ENCODE data around the gene NDUFA13.

NDUFA13 gene

DNA sequence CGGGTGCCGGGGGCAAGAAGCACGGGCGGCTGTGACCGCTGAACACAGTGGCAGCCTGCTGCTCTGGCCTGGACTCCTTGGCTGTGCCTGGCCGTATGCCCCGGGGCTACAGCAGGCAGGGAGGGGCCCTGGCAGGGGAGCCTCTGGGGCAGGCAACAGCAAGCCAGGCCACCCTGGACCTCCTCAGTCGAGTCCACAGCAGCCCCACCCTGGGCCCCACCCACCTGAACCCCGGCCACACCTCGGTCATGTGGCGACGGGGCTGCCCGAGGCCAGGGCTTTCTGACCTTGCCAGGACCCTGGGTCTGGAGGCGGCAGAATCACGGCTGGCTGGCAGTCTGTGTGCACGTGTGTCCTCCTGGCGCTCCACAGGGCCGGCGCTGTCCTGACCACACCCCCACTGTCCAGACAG, 30.7 kb downstream of the NDUFA13 start:
- WGBS (ENCODE audit: extremely low coverage, insufficient coverage, insufficient read length): no CpG with 5 or more reads among the region's 19 CpGs
- Histone ChIP-seq H4K12ac (ENCODE audit: low read depth, low read length) (no peak overlapping the region), H4K8ac (ENCODE audit: low read depth, low read length) (no peak overlapping the region), H2BK12ac (ENCODE audit: low read length) (no peak overlapping the region), H3K9ac (ENCODE audit: low read length) (no peak overlapping the region), H2BK120ac (ENCODE audit: insufficient read depth, low read length, poor library complexity) (no peak overlapping the region), H3K4ac (ENCODE audit: low read depth, low read length) (no peak overlapping the region), H3K27ac (ENCODE audit: low read depth, low read length) (no peak overlapping the region), H2AFZ (ENCODE audit: insufficient read depth, low read length, poor library complexity) (no peak overlapping the region), H3K18ac (ENCODE audit: low read length) (no peak overlapping the region), H3K27me3 (ENCODE audit: insufficient read depth, low read length) (no peaks in the 10 kb centered on the region), H3K23ac (ENCODE audit: low read length) (no peak overlapping the region), H3K14ac (ENCODE audit: low read length) (no peak overlapping the region), H3K9me3 (ENCODE audit: insufficient read depth, low read depth, low read length) (peaks cover 5% of the 10 kb centered on the region), H3K4me3 (ENCODE audit: low read depth, low read length) (no peak overlapping the region), H4K91ac (ENCODE audit: low read depth, low read length) (no peak overlapping the region), H3K79me1 (ENCODE audit: low read length) (no peaks in the 10 kb centered on the region), H3K79me2 (ENCODE audit: control insufficient read depth, insufficient read depth, low read length, poor library complexity) (no peaks in the 10 kb centered on the region), H2BK5ac (ENCODE audit: low read depth, low read length, poor library complexity) (no peak overlapping the region), H3K4me2 (ENCODE audit: low read length) (no peak overlapping the region), H2AK5ac (ENCODE audit: low read length) (no peak overlapping the region), H3K36me3 (ENCODE audit: control insufficient read depth in 1 of 2, insufficient read depth in 2 of 2, low read length in 2 of 2) (peaks cover 3 to 6% of the 10 kb centered on the region in 2 experiments), H3K4me1 (ENCODE audit: control insufficient read depth in 1 of 2, insufficient read depth in 2 of 2, low read length in 2 of 2) (peaks cover 6 to 10% of the 10 kb centered on the region in 2 experiments)
- DNase-seq: peak in 1 of 2 donors; percentile 55

DNA sequence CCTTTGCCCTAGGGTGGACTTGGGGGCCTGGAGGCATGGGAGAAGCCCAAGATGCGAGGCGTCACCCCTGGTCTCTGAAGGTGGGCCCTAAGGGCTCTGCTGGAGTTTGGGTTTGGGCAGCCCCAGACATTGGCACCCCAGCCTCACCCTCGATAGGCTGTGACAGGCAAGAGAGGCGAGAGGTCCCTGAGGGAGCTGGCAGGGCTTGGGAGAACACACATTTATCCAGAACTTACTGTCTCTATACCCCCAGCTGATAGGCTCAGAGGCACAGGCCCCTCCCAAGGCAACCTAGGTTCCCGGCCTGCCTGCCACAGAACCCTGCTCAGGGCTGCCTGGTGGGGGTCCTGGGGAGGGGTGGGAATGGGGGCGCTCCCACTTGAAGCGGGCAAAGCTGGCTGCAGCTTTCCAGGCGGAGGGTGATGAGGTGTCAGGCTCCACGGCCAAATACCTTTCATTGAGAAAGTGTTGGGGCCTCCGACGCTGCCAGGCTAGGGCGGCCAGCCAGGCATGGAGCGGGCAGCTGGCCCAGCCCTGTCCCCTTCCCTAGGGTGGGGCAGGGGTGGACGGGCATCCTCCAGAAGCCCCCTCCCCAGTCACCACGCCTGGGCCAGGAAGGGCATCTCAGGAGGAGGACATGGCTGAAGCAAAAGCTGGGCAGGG, 31.8 kb downstream of the NDUFA13 start:
- no CpG with 5 or more reads among the region's 15 CpGs for WGBS (ENCODE audit: extremely low coverage, insufficient coverage, insufficient read length)
- Histone ChIP-seq H3K79me1 (ENCODE audit: low read length) (no peaks in the 10 kb centered on the region), H3K4me3 (ENCODE audit: low read depth, low read length) (no peak overlapping the region)

DNA sequence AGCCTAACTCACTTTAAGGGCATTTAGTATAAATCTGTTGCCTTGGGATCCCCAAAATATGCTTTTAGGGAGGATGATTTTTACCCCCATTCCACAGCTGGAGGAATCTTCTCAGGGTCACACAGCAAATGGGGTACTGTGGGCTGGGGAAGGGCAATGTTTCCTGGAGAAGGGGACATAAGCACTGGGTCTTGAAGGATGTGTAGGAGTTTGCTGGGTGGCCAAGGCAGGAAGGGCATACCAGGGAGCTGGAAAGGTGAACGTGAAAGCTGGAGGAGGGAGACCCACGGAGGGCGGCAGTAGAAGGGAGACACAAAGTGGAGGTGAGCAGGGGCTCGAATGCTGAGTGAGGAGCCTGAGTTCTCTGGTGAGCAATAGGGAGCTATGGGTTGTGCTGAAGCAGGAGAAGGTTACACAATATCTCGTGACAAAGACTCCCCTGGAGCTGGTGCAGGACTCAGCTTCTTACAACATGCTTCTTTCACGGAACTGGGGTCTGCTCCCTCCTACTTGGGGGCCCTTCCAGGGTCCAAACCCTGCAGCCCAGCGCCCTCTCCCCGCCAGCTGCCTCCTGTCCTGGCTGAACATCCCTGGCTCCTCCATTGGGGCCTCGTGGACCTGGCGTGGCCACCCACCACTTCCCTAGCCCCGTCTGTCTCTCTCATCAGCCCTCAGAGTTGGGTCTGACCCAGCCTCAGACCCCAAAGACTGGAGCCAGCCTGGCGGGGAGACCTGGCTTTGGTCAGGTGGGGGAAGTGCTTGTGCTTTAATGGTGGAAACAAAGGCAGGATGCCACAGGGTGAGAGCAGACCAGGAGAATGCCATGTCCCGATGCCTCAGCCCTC, 33.1 kb downstream of the NDUFA13 start:
- H4K8ac ChIP-seq (ENCODE audit: low read depth, low read length): no peak overlapping the region
- no peaks in the 10 kb centered on the region for H3K79me2 ChIP-seq (ENCODE audit: control insufficient read depth, insufficient read depth, low read length, poor library complexity)
- H2AK5ac ChIP-seq (ENCODE audit: low read length): no peak overlapping the region
- no peak overlapping the region for H4K12ac ChIP-seq (ENCODE audit: low read depth, low read length)
- H2BK120ac ChIP-seq (ENCODE audit: insufficient read depth, low read length, poor library complexity): no peak overlapping the region
- H2BK12ac ChIP-seq (ENCODE audit: low read length): no peak overlapping the region
- H3K23ac ChIP-seq (ENCODE audit: low read length): no peak overlapping the region
- no peak overlapping the region for H3K27ac ChIP-seq (ENCODE audit: low read depth, low read length)
- no peak overlapping the region for H4K91ac ChIP-seq (ENCODE audit: low read depth, low read length)
- no CpG with 5 or more reads among the region's 13 CpGs for WGBS (ENCODE audit: extremely low coverage, insufficient coverage, insufficient read length)
- H3K4me1 ChIP-seq (ENCODE audit: control insufficient read depth in 1 of 2, insufficient read depth in 2 of 2, low read length in 2 of 2): peaks cover 6 to 10% of the 10 kb centered on the region in 2 experiments
- H3K79me1 ChIP-seq (ENCODE audit: low read length): no peaks in the 10 kb centered on the region
- H3K14ac ChIP-seq (ENCODE audit: low read length): no peak overlapping the region
- peaks cover 1 to 3% of the 10 kb centered on the region in 2 experiments for H3K36me3 ChIP-seq (ENCODE audit: control insufficient read depth in 1 of 2, insufficient read depth in 2 of 2, low read length in 2 of 2)
- peaks cover 5% of the 10 kb centered on the region for H3K9me3 ChIP-seq (ENCODE audit: insufficient read depth, low read depth, low read length)
- no peak overlapping the region for H3K18ac ChIP-seq (ENCODE audit: low read length)
- no peaks in the 10 kb centered on the region for H3K27me3 ChIP-seq (ENCODE audit: insufficient read depth, low read length)
- no peak overlapping the region for H3K9ac ChIP-seq (ENCODE audit: low read length)
- no peak overlapping the region for H3K4ac ChIP-seq (ENCODE audit: low read depth, low read length)
- no peak overlapping the region for H3K4me2 ChIP-seq (ENCODE audit: low read length)
- H2BK5ac ChIP-seq (ENCODE audit: low read depth, low read length, poor library complexity): no peak overlapping the region
- no peak overlapping the region for H2AFZ ChIP-seq (ENCODE audit: insufficient read depth, low read length, poor library complexity)
- no peak overlapping the region for H3K4me3 ChIP-seq (ENCODE audit: low read depth, low read length)
- no peak for DNase-seq

More for the DNA sequence above, 31.8 kb downstream of the NDUFA13 start:
- no peak overlapping the region for H2AK5ac ChIP-seq (ENCODE audit: low read length)
- no peak overlapping the region for H4K8ac ChIP-seq (ENCODE audit: low read depth, low read length)
- H4K12ac ChIP-seq (ENCODE audit: low read depth, low read length): no peak overlapping the region
- H3K79me2 ChIP-seq (ENCODE audit: control insufficient read depth, insufficient read depth, low read length, poor library complexity): no peaks in the 10 kb centered on the region
- H3K14ac ChIP-seq (ENCODE audit: low read length): no peak overlapping the region
- H2BK120ac ChIP-seq (ENCODE audit: insufficient read depth, low read length, poor library complexity): no peak overlapping the region
- H3K27me3 ChIP-seq (ENCODE audit: insufficient read depth, low read length): no peaks in the 10 kb centered on the region
- peaks cover 3 to 6% of the 10 kb centered on the region in 2 experiments for H3K36me3 ChIP-seq (ENCODE audit: control insufficient read depth in 1 of 2, insufficient read depth in 2 of 2, low read length in 2 of 2)
- peaks cover 6 to 10% of the 10 kb centered on the region in 2 experiments for H3K4me1 ChIP-seq (ENCODE audit: control insufficient read depth in 1 of 2, insufficient read depth in 2 of 2, low read length in 2 of 2)
- H3K18ac ChIP-seq (ENCODE audit: low read length): no peak overlapping the region
- no peak overlapping the region for H3K9ac ChIP-seq (ENCODE audit: low read length)
- peaks cover 5% of the 10 kb centered on the region for H3K9me3 ChIP-seq (ENCODE audit: insufficient read depth, low read depth, low read length)
- no peak overlapping the region for H2AFZ ChIP-seq (ENCODE audit: insufficient read depth, low read length, poor library complexity)
- no peak overlapping the region for H2BK12ac ChIP-seq (ENCODE audit: low read length)
- no peak overlapping the region for H3K4me2 ChIP-seq (ENCODE audit: low read length)
- H3K4ac ChIP-seq (ENCODE audit: low read depth, low read length): no peak overlapping the region
- H2BK5ac ChIP-seq (ENCODE audit: low read depth, low read length, poor library complexity): no peak overlapping the region
- H4K91ac ChIP-seq (ENCODE audit: low read depth, low read length): no peak overlapping the region
- no peak overlapping the region for H3K23ac ChIP-seq (ENCODE audit: low read length)
- H3K27ac ChIP-seq (ENCODE audit: low read depth, low read length): no peak overlapping the region
- no peak for DNase-seq

DNA sequence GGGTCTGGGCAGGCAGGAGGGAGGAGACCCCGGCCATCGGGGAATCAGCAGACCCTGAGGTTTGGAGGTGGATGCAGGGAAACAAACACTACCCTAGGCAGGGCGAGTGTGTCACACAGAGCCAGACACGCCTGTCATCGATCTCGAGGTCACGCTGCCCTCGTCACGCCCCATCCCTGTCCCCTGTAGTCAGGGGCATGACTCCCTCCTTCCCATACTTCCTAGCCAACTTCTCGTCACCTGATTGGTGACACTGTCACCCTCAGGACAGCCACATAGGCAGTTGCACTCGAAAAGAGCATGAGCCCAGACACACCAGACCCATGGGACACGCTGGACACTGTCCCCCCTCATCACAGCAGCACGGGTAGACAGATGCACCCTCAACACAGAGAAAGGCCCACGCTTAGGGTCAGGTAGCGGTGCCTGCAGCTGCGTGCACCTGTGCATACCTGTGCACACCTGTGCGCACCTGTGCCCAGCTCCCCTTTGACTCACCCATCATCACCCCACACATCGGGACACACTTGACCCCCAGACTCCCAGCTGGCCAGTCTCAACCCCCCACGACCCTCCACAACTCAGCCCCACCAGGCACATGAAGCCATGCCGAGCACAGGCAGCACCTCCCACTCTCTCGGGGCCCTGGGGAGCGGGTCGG, 33.9 kb downstream of the NDUFA13 start:
- Histone ChIP-seq H4K91ac (ENCODE audit: low read depth, low read length) (no peak overlapping the region), H2BK5ac (ENCODE audit: low read depth, low read length, poor library complexity) (no peak overlapping the region), H2AFZ (ENCODE audit: insufficient read depth, low read length, poor library complexity) (no peak overlapping the region), H2BK12ac (ENCODE audit: low read length) (no peak overlapping the region), H4K8ac (ENCODE audit: low read depth, low read length) (no peak overlapping the region), H2BK120ac (ENCODE audit: insufficient read depth, low read length, poor library complexity) (no peak overlapping the region), H3K14ac (ENCODE audit: low read length) (no peak overlapping the region), H3K9me3 (ENCODE audit: insufficient read depth, low read depth, low read length) (peaks cover 5% of the 10 kb centered on the region), H3K79me1 (ENCODE audit: low read length) (no peaks in the 10 kb centered on the region), H3K23ac (ENCODE audit: low read length) (no peak overlapping the region), H3K4me2 (ENCODE audit: low read length) (no peak overlapping the region), H3K79me2 (ENCODE audit: control insufficient read depth, insufficient read depth, low read length, poor library complexity) (no peaks in the 10 kb centered on the region), H3K27ac (ENCODE audit: low read depth, low read length) (no peak overlapping the region), H3K36me3 (ENCODE audit: control insufficient read depth in 1 of 2, insufficient read depth in 2 of 2, low read length in 2 of 2) (peaks cover 0 to 1% of the 10 kb centered on the region in 2 experiments), H3K27me3 (ENCODE audit: insufficient read depth, low read length) (no peaks in the 10 kb centered on the region), H3K9ac (ENCODE audit: low read length) (no peak overlapping the region), H4K12ac (ENCODE audit: low read depth, low read length) (no peak overlapping the region), H2AK5ac (ENCODE audit: low read length) (no peak overlapping the region), H3K4ac (ENCODE audit: low read depth, low read length) (no peak overlapping the region), H3K4me3 (ENCODE audit: low read depth, low read length) (no peak overlapping the region), H3K18ac (ENCODE audit: low read length) (no peak overlapping the region), H3K4me1 (ENCODE audit: control insufficient read depth in 1 of 2, insufficient read depth in 2 of 2, low read length in 2 of 2) (peaks cover 6 to 10% of the 10 kb centered on the region in 2 experiments)
- DNase-seq: no peak
- WGBS (ENCODE audit: extremely low coverage, insufficient coverage, insufficient read length): no CpG with 5 or more reads among the region's 23 CpGs
